HepG2 (cell line): Measurements from ENCODE around the gene SOAT1. TPM values are rescaled to one million over a fixed set of nuclear protein-coding genes. Genes with fewer than 3 reads are reported as not detected.

Experiments used
- ATAC-seq: fragments of 200-7000 bp; cut with Tn5 transposase; 3 replicates; pipeline ENCODE4 v1.9.1; 2020; ENCODE audit warnings: mild to moderate bottlenecking, moderate library complexity
- BruUV-seq: library from RNA; stranded (reverse); fragments of 400-500 nt; replicated peaks from 2 replicates; lab custom pipeline; 2021; lab: Mats Ljungman, UMichigan
- CTCF ChIA-PET: fragments of 300-600 bp; formaldehyde crosslinking; extraction: SDS; loops from one replicate; lab custom pipeline; 2021; ENCODE audit warnings: low total read pairs, inconsistent platforms, low intra/inter-chr PET ratio; lab: Yijun Ruan, JAX
- POLR2A ChIA-PET: fragments of 350-600 bp; sonication (Branson Sonifier 250); formaldehyde crosslinking; loops from one replicate; lab custom pipeline; 2020; ENCODE audit warnings: antibody characterized with exemption, inconsistent platforms; lab: Yijun Ruan, JAX
- DNase-seq: peaks from one replicate; pipeline ENCODE4 v3.0.0-alpha.2; 2015; ENCODE audit warnings: low spot score
- FAIRE-seq: peaks from 3 replicates; lab custom pipeline; 2011; peaks lifted over from hg19 to GRCh38; lab: Jason Lieb, UNC
- H2AFZ ChIP-seq: one replicate; pipeline ENCODE4 v1.6.1; 2011; ENCODE audit warnings: low read length, inconsistent platforms
- H3K27ac ChIP-seq: fragments of 300-600 bp; 3 replicates; pipeline ENCODE4 v1.8.0; 2011; ENCODE audit warnings: mixed run types, mild to moderate bottlenecking, mixed read lengths, low read length, inconsistent platforms; ENCODE audit not compliant: insufficient read depth; ENCODE audit errors: extremely low read length
- H3K27me3 ChIP-seq, 2 experiments: fragments of 200-600 bp in 1 of 2; 2 replicates in 1 of 2; 3 replicates in 1 of 2; pipeline versions ENCODE4 v1.6.0 to v1.8.0; 2011; ENCODE audit warnings: low read length in 2 of 2, mild to moderate bottlenecking in 2 of 2, moderate library complexity in 2 of 2, inconsistent platforms in 1 of 2; ENCODE audit not compliant: insufficient read depth in 2 of 2, control insufficient read depth in 1 of 2
- H3K36me3 ChIP-seq, 2 experiments: fragments of 200-600 bp in 1 of 2; replicated peaks in 1 of 2; 2 replicates in 1 of 2; 3 replicates in 1 of 2; pipeline versions ENCODE4 v1.5.1 to v1.8.0; 2011; ENCODE audit warnings: low read length in 2 of 2, inconsistent platforms in 1 of 2; ENCODE audit not compliant: insufficient read depth in 2 of 2, control insufficient read depth in 1 of 2
- H3K4me1 ChIP-seq: 2 replicates; pipeline ENCODE4 v1.5.1; 2012; ENCODE audit warnings: low read length, inconsistent platforms; ENCODE audit not compliant: insufficient read depth
- H3K4me2 ChIP-seq: 2 replicates; pipeline ENCODE4 v1.6.0; 2011; ENCODE audit warnings: low read depth, low read length, inconsistent platforms
- H3K4me3 ChIP-seq, 3 experiments: fragments of 200-600 bp in 1 of 3; sonication (generic), shearing (Covaris generic) in 1 of 3; replicated peaks in 1 of 3; 2 replicates each; pipeline ENCODE4 v1.5.1; 2011 to 2016; ENCODE audit warnings: low read length in 3 of 3, inconsistent platforms in 2 of 3, low read depth in 2 of 3, mild to moderate bottlenecking in 2 of 3, control low read depth in 1 of 3, mixed read lengths in 1 of 3; ENCODE audit not compliant: insufficient read depth in 1 of 3
- H3K79me2 ChIP-seq: one replicate; pipeline ENCODE4 v1.6.1; 2011; ENCODE audit warnings: low read length, inconsistent platforms; ENCODE audit not compliant: insufficient read depth
- H3K9ac ChIP-seq: 2 replicates; pipeline ENCODE4 v1.6.0; 2011; ENCODE audit warnings: mild to moderate bottlenecking, low read depth, low read length, inconsistent platforms; ENCODE audit not compliant: insufficient read depth
- H3K9me3 ChIP-seq: 2 replicates; pipeline ENCODE4 v1.5.1; 2012; ENCODE audit warnings: mild to moderate bottlenecking, low read length
- H4K20me1 ChIP-seq: 2 replicates; pipeline ENCODE4 v1.6.0; 2011; ENCODE audit warnings: inconsistent platforms, mild to moderate bottlenecking, low read length, moderate library complexity; ENCODE audit not compliant: insufficient read depth
- BATF2 ChIP-seq: sonication (generic); formaldehyde crosslinking; IDR thresholded peaks from 2 replicates; pipeline ENCODE4 v1.8.0; 2022; ENCODE audit warnings: mild to moderate bottlenecking, missing genetic modification reagents, moderate library complexity
- E2F1 ChIP-seq: sonication (generic); formaldehyde crosslinking; IDR thresholded peaks from 2 replicates; pipeline ENCODE4 v1.5.0; 2020; ENCODE audit warnings: missing genetic modification reagents
- HCFC1 ChIP-seq: fragments of 150-350 bp; IDR thresholded peaks from 2 replicates; pipeline ENCODE4 v1.6.1; 2014; ENCODE audit warnings: low read depth, low read length
- KDM6A ChIP-seq: IDR thresholded peaks from 2 replicates; pipeline ENCODE4 v1.6.1; 2016; ENCODE audit warnings: low read depth
- MXD1 ChIP-seq: sonication (generic); formaldehyde crosslinking; IDR thresholded peaks from 2 replicates; pipeline ENCODE4 v1.4.0; 2020; ENCODE audit warnings: mild to moderate bottlenecking, missing genetic modification reagents
- PBX2 ChIP-seq: IDR thresholded peaks from 2 replicates; pipeline ENCODE4 v1.6.1; 2016; ENCODE audit warnings: control low read depth
- SIN3A ChIP-seq: IDR thresholded peaks from 2 replicates; pipeline ENCODE4 v1.6.1; 2011; ENCODE audit warnings: low read depth, mild to moderate bottlenecking, control low read depth, low read length, borderline replicate concordance
- ZNF44 ChIP-seq: sonication (generic); formaldehyde crosslinking; IDR thresholded peaks from 2 replicates; pipeline ENCODE4 v1.5.1; 2020; ENCODE audit warnings: mild to moderate bottlenecking, missing genetic modification reagents
- WGBS: methylation state at CpG from one replicate; pipeline ENCODE4 v1.1.6; 2017; ENCODE audit warnings: low lambda C conversion rate; 5-methylcytosine and 5-hydroxymethylcytosine counted together
- in situ Hi-C: cut with HindIII; loops from 2 replicates; pipeline ENCODE4 v1.10.0; 2017; ENCODE audit warnings: low pct_unique_long_range_greater_than_20kb; ENCODE audit not compliant: extremely low pct_ligation_motif_present
- intact Hi-C: fragments of 100-400 bp; cut with micrococcal nuclease; formaldehyde crosslinking; loops from one replicate; pipeline ENCODE4 v1.10.0; 2022; ENCODE audit not compliant: unreplicated experiment
- polyA plus RNA-seq, 8 experiments: library from polyadenylated mRNA; depleted of rRNA in 3 of 8; stranded (reverse) in 7 of 8; unstranded in 1 of 8; fragments of >200 nt; fragmentation: Illumina TruSeq in 4 of 8; extraction: Trizol in 4 of 8; gene quantifications; 2 replicates each; pipeline versions ENCODE4 v1.2.1 to v1.2.3, GENCODE V29; 2011 to 2016; ENCODE audit warnings: low read depth in 4 of 8, missing spikeins in 1 of 8, mixed read lengths in 1 of 8; ENCODE audit not compliant: insufficient read depth in 1 of 8
- total RNA-seq, 5 experiments: library from RNA; depleted of rRNA; stranded (reverse); fragments of >200 nt; fragmentation: Illumina TruSeq; extraction: Trizol; gene quantifications; 2 replicates each; pipeline ENCODE4 v1.2.3, GENCODE V29; 2016; ENCODE audit warnings: low read depth in 1 of 5
- TF ChIP-seq, protein P1 (sequence below): sonication (generic); formaldehyde crosslinking; IDR thresholded peaks from 2 replicates; pipeline ENCODE4 v1.4.0; 2020; ENCODE audit warnings: mild to moderate bottlenecking, missing genetic modification reagents
- TF ChIP-seq, protein P2 (sequence below): sonication (generic); formaldehyde crosslinking; IDR thresholded peaks from 2 replicates; pipeline ENCODE4 v1.4.0; 2020; ENCODE audit warnings: missing genetic modification reagents

Gene SOAT1
- total and polyA plus RNA-seq, 2 of the 13 experiments (the other 11 are each of a cell fraction or from before 2014, with no cell fraction given) = 22.3 to 52.0 TPM

DNA sequence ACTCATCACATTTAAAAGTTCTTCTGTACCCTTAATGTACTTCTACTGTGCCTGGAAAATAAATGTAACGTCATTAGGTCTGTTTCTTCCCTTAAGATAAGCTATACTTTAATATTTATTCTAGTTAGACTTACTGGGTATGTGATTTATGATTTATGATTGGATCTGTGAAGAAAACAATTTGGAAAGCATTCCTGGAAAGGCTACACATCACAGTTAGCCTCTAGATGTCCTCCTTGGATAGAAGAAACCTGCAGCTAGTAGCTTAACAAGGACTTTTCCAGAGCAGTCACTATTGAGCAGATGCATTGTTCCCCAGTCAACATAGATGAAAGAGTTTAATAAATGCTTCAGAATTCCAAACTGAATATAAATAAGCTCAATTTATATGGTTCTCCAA lies 41.9 kb upstream of the SOAT1 start (continued):
- TF ChIP-seq, protein P1, sequence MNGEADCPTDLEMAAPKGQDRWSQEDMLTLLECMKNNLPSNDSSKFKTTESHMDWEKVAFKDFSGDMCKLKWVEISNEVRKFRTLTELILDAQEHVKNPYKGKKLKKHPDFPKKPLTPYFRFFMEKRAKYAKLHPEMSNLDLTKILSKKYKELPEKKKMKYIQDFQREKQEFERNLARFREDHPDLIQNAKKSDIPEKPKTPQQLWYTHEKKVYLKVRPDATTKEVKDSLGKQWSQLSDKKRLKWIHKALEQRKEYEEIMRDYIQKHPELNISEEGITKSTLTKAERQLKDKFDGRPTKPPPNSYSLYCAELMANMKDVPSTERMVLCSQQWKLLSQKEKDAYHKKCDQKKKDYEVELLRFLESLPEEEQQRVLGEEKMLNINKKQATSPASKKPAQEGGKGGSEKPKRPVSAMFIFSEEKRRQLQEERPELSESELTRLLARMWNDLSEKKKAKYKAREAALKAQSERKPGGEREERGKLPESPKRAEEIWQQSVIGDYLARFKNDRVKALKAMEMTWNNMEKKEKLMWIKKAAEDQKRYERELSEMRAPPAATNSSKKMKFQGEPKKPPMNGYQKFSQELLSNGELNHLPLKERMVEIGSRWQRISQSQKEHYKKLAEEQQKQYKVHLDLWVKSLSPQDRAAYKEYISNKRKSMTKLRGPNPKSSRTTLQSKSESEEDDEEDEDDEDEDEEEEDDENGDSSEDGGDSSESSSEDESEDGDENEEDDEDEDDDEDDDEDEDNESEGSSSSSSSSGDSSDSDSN (CRISPR knock-in tag) = no peak
- TF ChIP-seq, all 625 proteins: peak for 6

DNA sequence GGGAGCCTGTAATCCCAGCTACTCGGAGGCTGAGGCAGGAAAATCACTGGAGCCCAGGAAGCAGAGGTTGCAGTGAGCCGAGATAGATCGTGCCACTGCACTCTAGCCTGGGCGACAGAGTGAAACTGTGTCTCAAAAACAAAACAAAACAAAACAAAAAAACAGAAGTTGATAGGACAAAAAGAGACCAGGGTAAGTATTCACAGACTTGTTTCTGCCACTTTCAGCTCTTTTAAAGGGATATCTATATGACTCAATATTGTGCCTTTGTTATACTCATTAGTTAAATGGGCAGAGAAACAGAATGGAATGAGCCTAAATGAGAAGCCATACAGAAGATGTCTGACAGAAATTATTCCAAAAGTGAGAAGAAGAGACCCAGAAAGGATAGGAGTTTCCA lies 41.0 kb upstream of the SOAT1 start:
- FAIRE-seq (no peak), ATAC-seq (no peak), DNase-seq (no peak)
- H3K9ac ChIP-seq = no peak overlapping the region
- no peaks in the 10 kb centered on the region for H4K20me1 ChIP-seq
- H2AFZ ChIP-seq = no peak overlapping the region
- no peak overlapping the region for H3K4me2 ChIP-seq
- H3K36me3 ChIP-seq = no peaks in the 10 kb centered on the region
- intact Hi-C loops = no loop called here
- no peaks in the 10 kb centered on the region for H3K9me3 ChIP-seq
- no peak for TF ChIP-seq KDM6A (CRISPR knock-in tag)
- TF ChIP-seq SIN3A = no peak
- no peak for TF ChIP-seq BATF2 (CRISPR knock-in tag)
- no peak for TF ChIP-seq PBX2
- TF ChIP-seq MXD1 = no peak
- no peak for TF ChIP-seq E2F1 (CRISPR knock-in tag)
- TF ChIP-seq HCFC1 = no peak
- TF ChIP-seq ZNF44 = no peak
- TF ChIP-seq, protein P2, sequence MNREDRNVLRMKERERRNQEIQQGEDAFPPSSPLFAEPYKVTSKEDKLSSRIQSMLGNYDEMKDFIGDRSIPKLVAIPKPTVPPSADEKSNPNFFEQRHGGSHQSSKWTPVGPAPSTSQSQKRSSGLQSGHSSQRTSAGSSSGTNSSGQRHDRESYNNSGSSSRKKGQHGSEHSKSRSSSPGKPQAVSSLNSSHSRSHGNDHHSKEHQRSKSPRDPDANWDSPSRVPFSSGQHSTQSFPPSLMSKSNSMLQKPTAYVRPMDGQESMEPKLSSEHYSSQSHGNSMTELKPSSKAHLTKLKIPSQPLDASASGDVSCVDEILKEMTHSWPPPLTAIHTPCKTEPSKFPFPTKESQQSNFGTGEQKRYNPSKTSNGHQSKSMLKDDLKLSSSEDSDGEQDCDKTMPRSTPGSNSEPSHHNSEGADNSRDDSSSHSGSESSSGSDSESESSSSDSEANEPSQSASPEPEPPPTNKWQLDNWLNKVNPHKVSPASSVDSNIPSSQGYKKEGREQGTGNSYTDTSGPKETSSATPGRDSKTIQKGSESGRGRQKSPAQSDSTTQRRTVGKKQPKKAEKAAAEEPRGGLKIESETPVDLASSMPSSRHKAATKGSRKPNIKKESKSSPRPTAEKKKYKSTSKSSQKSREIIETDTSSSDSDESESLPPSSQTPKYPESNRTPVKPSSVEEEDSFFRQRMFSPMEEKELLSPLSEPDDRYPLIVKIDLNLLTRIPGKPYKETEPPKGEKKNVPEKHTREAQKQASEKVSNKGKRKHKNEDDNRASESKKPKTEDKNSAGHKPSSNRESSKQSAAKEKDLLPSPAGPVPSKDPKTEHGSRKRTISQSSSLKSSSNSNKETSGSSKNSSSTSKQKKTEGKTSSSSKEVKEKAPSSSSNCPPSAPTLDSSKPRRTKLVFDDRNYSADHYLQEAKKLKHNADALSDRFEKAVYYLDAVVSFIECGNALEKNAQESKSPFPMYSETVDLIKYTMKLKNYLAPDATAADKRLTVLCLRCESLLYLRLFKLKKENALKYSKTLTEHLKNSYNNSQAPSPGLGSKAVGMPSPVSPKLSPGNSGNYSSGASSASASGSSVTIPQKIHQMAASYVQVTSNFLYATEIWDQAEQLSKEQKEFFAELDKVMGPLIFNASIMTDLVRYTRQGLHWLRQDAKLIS (CRISPR knock-in tag) = no peak
- no peak overlapping the region for H3K4me3 ChIP-seq
- H3K27ac ChIP-seq = no peak overlapping the region
- WGBS = 51% methylated on average over 4 of the region's 4 CpGs
- in situ Hi-C loops = loop anchor here (5.0 to 25.0 kb wide), 2 partner anchors 115 to 335 kb away; partner anchors contain the start of genes AXDND1, NPHS2 and TDRD5
- no peaks in the 10 kb centered on the region for H3K27me3 ChIP-seq
- no peaks in the 10 kb centered on the region for H3K4me1 ChIP-seq
- ChIA-PET POLR2A (no interaction called here), CTCF (interaction anchor here (0.9 kb wide), 1 partner anchor 40 kb away, joined by 3 read pairs; no protein-coding TSS in a partner anchor)
- H3K79me2 ChIP-seq = no peaks in the 10 kb centered on the region
- BruUV-seq = no TSS peak
